Testis (tissue), 5 donors: Measurements from ENCODE around the gene FMNL2. TPM values are rescaled to one million over a fixed set of nuclear protein-coding genes. Genes with fewer than 3 reads are reported as not detected.

Experiments
- DNase-seq: peaks from one replicate; pipeline ENCODE4 v3.0.0-alpha.2; 2019
- H3K27ac ChIP-seq, 2 donors: fragments of 200-600 bp; sonication (generic); one replicate each; pipeline ENCODE4 v1.5.1; 2019
- H3K27me3 ChIP-seq: fragments of 200-600 bp; sonication (generic); one replicate; pipeline ENCODE4 v1.5.1; 2019
- H3K36me3 ChIP-seq: fragments of 200-600 bp; sonication (generic); one replicate; pipeline ENCODE4 v1.5.1; 2017; ENCODE audit warnings: low read depth; ENCODE audit errors: missing control alignments
- H3K4me1 ChIP-seq: fragments of 200-600 bp; sonication (generic); one replicate; pipeline ENCODE4 v1.5.1; 2019
- H3K4me3 ChIP-seq, 2 donors: fragments of 200-600 bp; sonication (generic); one replicate each; pipeline ENCODE4 v1.5.1; 2017 to 2019
- H3K9me3 ChIP-seq: fragments of 200-600 bp; sonication (generic); one replicate; pipeline ENCODE4 v1.5.1; 2017
- POLR2A ChIP-seq: fragments of 450-650 bp; IDR thresholded peaks from one replicate; pipeline ENCODE4 v1.6.1; 2017; ENCODE audit warnings: antibody characterized with exemption, mild to moderate bottlenecking, moderate library complexity
- WGBS, 2 donors: methylation state at CpG; one replicate each; pipeline ENCODE4 v1.1.5; 2018; 5-methylcytosine and 5-hydroxymethylcytosine counted together
- intact Hi-C: fragments of 100-400 bp; cut with DNase I; formaldehyde crosslinking; loops from one replicate; pipeline ENCODE4 v1.15.1; 2023; ENCODE audit warnings: low total_unique reads
- long read RNA-seq, 2 donors: transcript quantifications; one replicate each; lab custom pipeline, GENCODE V29; 2026
- polyA plus RNA-seq: library from polyadenylated mRNA; stranded (reverse); fragments of 350-450 nt; fragmentation: Illumina TruSeq; extraction: RNeasy Lipid Tissue Mini Kit (QIAGEN cat#74804); gene quantifications from one replicate; pipeline ENCODE4 v1.2.3, GENCODE V29; 2014; ENCODE audit warnings: low read depth, low replicate concordance; ENCODE audit not compliant: insufficient read depth
- total RNA-seq, 2 donors: library from RNA; depleted of rRNA; stranded (reverse); fragments of >200 nt; gene quantifications; one replicate each; pipeline ENCODE4 v1.2.3, GENCODE V29; 2016
- TF ChIP-seq, protein P1 (sequence below), 3 experiments: fragments of 450-650 bp in 2 of 3; fragments of 200-600 bp in 1 of 3; sonication (generic) in 1 of 3; IDR thresholded peaks; one replicate each; pipeline ENCODE4 v1.5.1; 2016 to 2019; ENCODE audit warnings: antibody characterized with exemption in 3 of 3, mild to moderate bottlenecking in 2 of 3, moderate library complexity in 1 of 3

The FMNL2 gene
- 10 to 100 TPM; 16.8 to 19.8 TPM for total RNA-seq
- polyA plus RNA-seq: 15.4 TPM
- long read RNA-seq, donor 1, partial matches to known transcripts: 11 of 11 reads
- long read RNA-seq, donor 1, other reads (novel, unspliced or antisense): 0 of 11 reads
- long read RNA-seq, donor 2: 0 reads

DNA sequence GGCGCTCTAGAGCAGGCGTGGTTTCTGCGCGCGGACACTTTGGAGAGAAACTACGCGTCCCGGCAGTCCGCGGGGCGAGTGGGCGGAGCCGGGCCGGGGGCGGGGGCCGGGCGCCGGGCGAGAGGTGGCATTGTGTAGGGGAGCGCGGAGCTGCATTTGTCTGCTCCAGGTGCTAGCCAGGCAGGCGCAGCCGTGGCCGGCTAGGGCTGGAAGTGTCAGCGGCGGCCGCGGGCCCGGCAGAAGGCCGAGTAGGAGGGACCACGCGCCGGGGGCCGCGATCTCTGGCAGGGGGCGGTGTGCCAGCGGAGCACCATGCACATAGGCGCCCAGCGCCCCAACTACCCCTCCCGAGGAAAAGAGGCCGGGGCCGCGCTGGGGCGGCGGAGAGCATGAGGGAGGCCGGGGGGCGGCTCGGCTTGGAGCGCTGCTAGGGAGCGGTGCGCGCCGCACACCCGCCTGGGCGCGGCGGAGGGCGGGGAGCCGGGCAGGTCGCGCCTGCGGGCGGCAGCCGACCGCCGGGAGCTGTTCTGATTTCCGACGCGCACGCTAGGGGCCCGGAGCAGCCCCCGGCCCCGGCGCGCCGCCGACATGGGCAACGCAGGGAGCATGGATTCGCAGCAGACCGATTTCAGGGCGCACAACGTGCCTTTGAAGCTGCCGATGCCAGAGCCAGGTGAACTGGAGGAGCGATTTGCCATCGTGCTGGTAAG is at the start of gene FMNL2:
FMNL2 (plus strand) TSS at position 159 of the 710 bp plus-strand sequence.
- 2 to 7% methylated on average over 3 to 48 of the region's 85 CpGs for WGBS, 2 donors
- Histone ChIP-seq H3K4me3 (peak within 1 kb of the TSS; percentile 85 to 89), H3K9me3 (no peaks in the 10 kb centered on the region), H3K36me3 (no peaks in the 10 kb centered on the region), H3K27me3 (no peaks in the 10 kb centered on the region), H3K27ac (peak within 1 kb of the TSS; percentile 89 to 91), H3K4me1 (no peaks in the 10 kb centered on the region)
- TF ChIP-seq, protein P1, sequence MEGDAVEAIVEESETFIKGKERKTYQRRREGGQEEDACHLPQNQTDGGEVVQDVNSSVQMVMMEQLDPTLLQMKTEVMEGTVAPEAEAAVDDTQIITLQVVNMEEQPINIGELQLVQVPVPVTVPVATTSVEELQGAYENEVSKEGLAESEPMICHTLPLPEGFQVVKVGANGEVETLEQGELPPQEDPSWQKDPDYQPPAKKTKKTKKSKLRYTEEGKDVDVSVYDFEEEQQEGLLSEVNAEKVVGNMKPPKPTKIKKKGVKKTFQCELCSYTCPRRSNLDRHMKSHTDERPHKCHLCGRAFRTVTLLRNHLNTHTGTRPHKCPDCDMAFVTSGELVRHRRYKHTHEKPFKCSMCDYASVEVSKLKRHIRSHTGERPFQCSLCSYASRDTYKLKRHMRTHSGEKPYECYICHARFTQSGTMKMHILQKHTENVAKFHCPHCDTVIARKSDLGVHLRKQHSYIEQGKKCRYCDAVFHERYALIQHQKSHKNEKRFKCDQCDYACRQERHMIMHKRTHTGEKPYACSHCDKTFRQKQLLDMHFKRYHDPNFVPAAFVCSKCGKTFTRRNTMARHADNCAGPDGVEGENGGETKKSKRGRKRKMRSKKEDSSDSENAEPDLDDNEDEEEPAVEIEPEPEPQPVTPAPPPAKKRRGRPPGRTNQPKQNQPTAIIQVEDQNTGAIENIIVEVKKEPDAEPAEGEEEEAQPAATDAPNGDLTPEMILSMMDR (IDR thresholded peaks at IDR 0.05): no peak
- TF ChIP-seq POLR2A: no peak
- DNase-seq: peak; percentile 92
- intact Hi-C loops: no loop called here

DNA sequence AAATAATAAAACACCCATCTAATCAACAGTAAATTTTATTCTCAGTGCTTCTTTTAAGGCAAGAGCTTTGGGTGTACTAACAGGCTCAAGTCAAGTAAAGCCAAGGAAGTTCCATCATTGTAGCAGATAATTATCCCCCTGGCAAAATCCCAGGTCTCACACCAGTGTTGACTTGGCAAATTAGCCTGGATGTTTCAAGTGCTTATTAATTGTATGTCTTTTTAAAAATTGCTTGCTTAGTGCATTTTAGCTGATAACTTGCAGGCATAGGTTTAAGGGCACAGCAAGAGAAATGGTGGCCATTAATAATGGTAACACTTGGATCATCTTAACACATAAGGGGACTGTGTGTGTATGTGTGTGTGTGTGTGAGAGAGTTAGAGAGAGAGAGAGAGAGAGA is 42.0 kb upstream of the FMNL2 start:
- H3K27ac ChIP-seq: no peak overlapping the region
- no peaks in the 10 kb centered on the region for H3K4me1 ChIP-seq
- DNase-seq: no peak
- no peaks in the 10 kb centered on the region for H3K9me3 ChIP-seq
- H3K27me3 ChIP-seq: no peaks in the 10 kb centered on the region
- no peak for TF ChIP-seq POLR2A
- TF ChIP-seq, protein P1 (IDR thresholded peaks at IDR 0.05): no peak
- intact Hi-C loops: no loop called here
- H3K36me3 ChIP-seq: no peaks in the 10 kb centered on the region
- no peak overlapping the region for H3K4me3 ChIP-seq

DNA sequence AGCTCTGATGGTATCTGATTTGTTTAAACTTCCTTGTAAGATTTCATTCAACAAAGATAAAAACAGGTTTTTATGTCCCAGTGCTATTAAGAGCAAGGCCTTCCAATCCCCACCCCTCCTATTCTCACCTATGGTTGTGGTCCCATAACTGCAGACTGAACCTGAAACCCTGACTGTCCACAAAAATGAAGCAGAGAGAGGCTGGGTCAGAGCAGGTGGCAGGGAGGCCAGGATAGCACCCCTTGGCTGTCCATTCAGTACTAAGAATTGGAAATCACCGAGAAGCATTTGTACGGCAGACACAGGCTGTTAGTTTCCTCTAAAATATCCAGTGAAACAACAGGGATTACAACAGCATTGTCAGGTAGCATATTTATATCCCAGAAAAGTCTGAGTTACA is 37.3 kb upstream of the FMNL2 start:
- Histone ChIP-seq H3K4me1 (no peaks in the 10 kb centered on the region), H3K27ac (no peak overlapping the region), H3K4me3 (no peak overlapping the region), H3K36me3 (no peaks in the 10 kb centered on the region), H3K9me3 (no peaks in the 10 kb centered on the region), H3K27me3 (no peaks in the 10 kb centered on the region)
- 91 to 95% methylated on average over 2 of the region's 2 CpGs for WGBS, 2 donors
- no peak for DNase-seq
- no peak for TF ChIP-seq POLR2A
- TF ChIP-seq, protein P1 (IDR thresholded peaks at IDR 0.05): no peak
- intact Hi-C loops: no loop called here

DNA sequence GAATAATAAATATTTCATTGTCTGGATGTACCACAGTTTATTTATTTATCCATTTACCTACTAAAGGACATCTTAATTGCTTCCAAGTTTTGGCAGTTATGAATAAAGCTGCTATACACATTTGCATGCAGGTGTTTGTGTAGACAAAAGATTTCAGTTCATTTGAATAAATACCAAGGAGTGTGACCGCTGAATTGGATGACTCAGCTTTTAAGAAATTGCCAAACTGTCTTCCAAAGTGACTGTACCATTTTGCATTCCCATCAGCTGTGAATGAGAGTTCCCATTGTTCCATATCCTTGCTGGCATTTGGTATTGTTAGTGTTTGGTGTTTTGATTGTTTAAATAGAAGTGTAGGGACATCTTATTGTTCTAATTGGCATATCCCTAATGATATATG is 36.2 kb upstream of the FMNL2 start:
- no peak for TF ChIP-seq POLR2A
- TF ChIP-seq, protein P1 (IDR thresholded peaks at IDR 0.05): no peak
- Histone ChIP-seq H3K27ac (no peak overlapping the region), H3K36me3 (no peaks in the 10 kb centered on the region), H3K27me3 (no peaks in the 10 kb centered on the region), H3K4me1 (no peaks in the 10 kb centered on the region), H3K4me3 (no peak overlapping the region), H3K9me3 (no peaks in the 10 kb centered on the region)
- intact Hi-C loops: no loop called here
- WGBS, 2 donors: 93 to 96% methylated on average over 1 of the region's 1 CpG
- DNase-seq: no peak

DNA sequence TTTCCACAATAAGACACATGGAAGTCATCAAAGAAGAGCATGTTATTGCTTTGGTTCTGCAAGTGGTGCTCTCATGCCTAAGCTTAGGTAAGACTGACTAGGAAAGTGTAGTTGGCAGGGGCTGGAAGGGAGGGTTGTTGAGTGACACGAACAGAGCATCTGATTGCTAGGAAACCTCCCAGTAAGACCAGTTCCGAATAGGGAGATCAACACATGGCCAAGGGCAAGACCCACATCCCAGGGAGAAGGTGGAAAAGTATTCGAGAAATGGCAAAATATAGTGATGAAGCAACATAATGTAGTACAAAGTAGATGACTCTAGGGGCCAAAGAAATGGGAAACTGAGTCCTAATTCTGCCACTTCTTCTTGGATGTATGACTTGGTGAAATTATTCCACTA is 33.8 kb upstream of the FMNL2 start:
- no peaks in the 10 kb centered on the region for H3K36me3 ChIP-seq

More for the DNA sequence above, 33.8 kb upstream of the FMNL2 start:
- Histone ChIP-seq H3K27me3 (no peaks in the 10 kb centered on the region), H3K4me3 (no peak overlapping the region), H3K27ac (no peak overlapping the region), H3K4me1 (no peaks in the 10 kb centered on the region), H3K9me3 (no peaks in the 10 kb centered on the region)
- no peak for DNase-seq
- WGBS, 2 donors: 96 to 100% methylated on average over 3 of the region's 3 CpGs
- intact Hi-C loops: no loop called here
- TF ChIP-seq, protein P1 (IDR thresholded peaks at IDR 0.05): no peak
- no peak for TF ChIP-seq POLR2A
